ENCODE data around the gene RAB34. TPM values are rescaled to one million over a fixed set of nuclear protein-coding genes. Genes with fewer than 3 reads are reported as not detected.

Gene RAB34
- total and polyA plus RNA-seq, 2 experiments from 2014 or later: 160 to 180 TPM

GRCh38 chr17:28704219-28704858 lies 13.3 kb downstream of the RAB34 start:
- Histone ChIP-seq H3K4me3 (no peak overlapping the region), H3K79me2 (peaks cover 3% of the 10 kb centered on the region), H3K36me3 (replicated peaks; ENCODE audit: insufficient read depth, low read depth) (no peaks in the 10 kb centered on the region), H3K4me1 (ENCODE audit: insufficient read depth) (peaks cover 7% of the 10 kb centered on the region), H3K9me3 (ENCODE audit: low read depth) (no peaks in the 10 kb centered on the region), H4K20me1 (ENCODE audit: insufficient read depth, poor library complexity, severe bottlenecking) (no peaks in the 10 kb centered on the region), H2AFZ (no peak overlapping the region), H3K9me2 (replicated peaks; ENCODE audit: insufficient read depth) (no peaks in the 10 kb centered on the region), H3K27me3 (no peaks in the 10 kb centered on the region), H3K4me2 (no peak overlapping the region), H3K27ac (no peak overlapping the region)
- no peak for DNase-seq (ENCODE audit: low spot score)
- TF ChIP-seq EZH2phosphoT487 (IDR thresholded peaks at IDR 0.05; ENCODE audit: low read depth, severe bottlenecking, unreplicated experiment) (no peak), EZH2 (IDR thresholded peaks at IDR 0.05; ENCODE audit: borderline replicate concordance) (no peak)
- TF ChIP-seq, protein P1, sequence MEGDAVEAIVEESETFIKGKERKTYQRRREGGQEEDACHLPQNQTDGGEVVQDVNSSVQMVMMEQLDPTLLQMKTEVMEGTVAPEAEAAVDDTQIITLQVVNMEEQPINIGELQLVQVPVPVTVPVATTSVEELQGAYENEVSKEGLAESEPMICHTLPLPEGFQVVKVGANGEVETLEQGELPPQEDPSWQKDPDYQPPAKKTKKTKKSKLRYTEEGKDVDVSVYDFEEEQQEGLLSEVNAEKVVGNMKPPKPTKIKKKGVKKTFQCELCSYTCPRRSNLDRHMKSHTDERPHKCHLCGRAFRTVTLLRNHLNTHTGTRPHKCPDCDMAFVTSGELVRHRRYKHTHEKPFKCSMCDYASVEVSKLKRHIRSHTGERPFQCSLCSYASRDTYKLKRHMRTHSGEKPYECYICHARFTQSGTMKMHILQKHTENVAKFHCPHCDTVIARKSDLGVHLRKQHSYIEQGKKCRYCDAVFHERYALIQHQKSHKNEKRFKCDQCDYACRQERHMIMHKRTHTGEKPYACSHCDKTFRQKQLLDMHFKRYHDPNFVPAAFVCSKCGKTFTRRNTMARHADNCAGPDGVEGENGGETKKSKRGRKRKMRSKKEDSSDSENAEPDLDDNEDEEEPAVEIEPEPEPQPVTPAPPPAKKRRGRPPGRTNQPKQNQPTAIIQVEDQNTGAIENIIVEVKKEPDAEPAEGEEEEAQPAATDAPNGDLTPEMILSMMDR (IDR thresholded peaks at IDR 0.05; ENCODE audit: poor library complexity): no peak
- WGBS (ENCODE audit: low lambda C conversion rate, missing lambda C conversion rate): 95% methylated on average over 14 of the region's 14 CpGs

GRCh38 chr17:28703552-28704218 lies 14.0 kb downstream of the RAB34 start:
- no peak for DNase-seq (ENCODE audit: low spot score)
- Histone ChIP-seq H3K79me2 (no peaks in the 10 kb centered on the region), H3K4me1 (ENCODE audit: insufficient read depth) (peaks cover 13% of the 10 kb centered on the region), H3K4me3 (no peak overlapping the region), H3K9me3 (ENCODE audit: low read depth) (no peaks in the 10 kb centered on the region), H4K20me1 (ENCODE audit: insufficient read depth, poor library complexity, severe bottlenecking) (no peaks in the 10 kb centered on the region), H3K27ac (no peak overlapping the region), H2AFZ (no peak overlapping the region), H3K9me2 (replicated peaks; ENCODE audit: insufficient read depth) (no peaks in the 10 kb centered on the region), H3K27me3 (no peaks in the 10 kb centered on the region), H3K36me3 (replicated peaks; ENCODE audit: insufficient read depth, low read depth) (no peaks in the 10 kb centered on the region), H3K4me2 (no peak overlapping the region)
- WGBS (ENCODE audit: low lambda C conversion rate, missing lambda C conversion rate): 94% methylated on average over 16 of the region's 16 CpGs
- TF ChIP-seq, protein P1 (IDR thresholded peaks at IDR 0.05; ENCODE audit: poor library complexity): no peak
- TF ChIP-seq EZH2 (IDR thresholded peaks at IDR 0.05; ENCODE audit: borderline replicate concordance) (no peak), EZH2phosphoT487 (IDR thresholded peaks at IDR 0.05; ENCODE audit: low read depth, severe bottlenecking, unreplicated experiment) (no peak)

DNA sequence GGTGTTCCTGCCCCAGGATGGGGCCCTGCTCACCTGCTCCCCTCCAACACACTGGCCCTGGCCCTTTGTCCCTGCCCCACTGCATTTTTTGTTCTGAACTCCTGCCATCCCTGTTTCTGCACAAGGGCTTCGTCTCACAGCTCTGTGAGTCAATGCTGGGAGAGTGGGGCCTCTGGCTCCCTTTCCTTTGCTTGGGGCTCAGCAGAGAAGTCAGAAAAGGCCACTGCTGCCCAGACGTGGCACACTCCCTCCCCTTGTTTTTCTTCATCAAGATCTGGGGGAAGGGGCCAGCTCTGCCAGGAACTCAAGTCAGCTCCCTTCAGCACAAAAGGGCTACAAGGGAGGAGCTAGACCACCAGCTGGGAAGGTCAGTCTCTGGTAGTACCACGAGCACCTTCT lies 14.9 kb downstream of the RAB34 start:
- Histone ChIP-seq H3K9me2 (replicated peaks; ENCODE audit: insufficient read depth) (no peaks in the 10 kb centered on the region), H3K9me3 (ENCODE audit: low read depth) (no peaks in the 10 kb centered on the region), H2AFZ (no peak overlapping the region), H3K4me3 (no peak overlapping the region), H3K27me3 (no peaks in the 10 kb centered on the region), H3K4me2 (no peak overlapping the region), H3K79me2 (no peaks in the 10 kb centered on the region), H4K20me1 (ENCODE audit: insufficient read depth, poor library complexity, severe bottlenecking) (no peaks in the 10 kb centered on the region), H3K4me1 (ENCODE audit: insufficient read depth) (peaks cover 19% of the 10 kb centered on the region), H3K36me3 (replicated peaks; ENCODE audit: insufficient read depth, low read depth) (no peaks in the 10 kb centered on the region), H3K27ac (no peak overlapping the region)
- no peak for DNase-seq (ENCODE audit: low spot score)
- 80% methylated on average over 3 of the region's 3 CpGs for WGBS (ENCODE audit: low lambda C conversion rate, missing lambda C conversion rate)
- TF ChIP-seq EZH2 (IDR thresholded peaks at IDR 0.05; ENCODE audit: borderline replicate concordance): no peak
- no peak for TF ChIP-seq EZH2phosphoT487 (IDR thresholded peaks at IDR 0.05; ENCODE audit: low read depth, severe bottlenecking, unreplicated experiment)
- TF ChIP-seq, protein P1 (IDR thresholded peaks at IDR 0.05; ENCODE audit: poor library complexity): no peak
